GM10847 (cell line): ENCODE results near the gene BPIFB4.

Experiments used
- POLR2A ChIP-seq: IDR thresholded peaks from 2 replicates; pipeline ENCODE4 v1.6.1; 2011; ENCODE audit not compliant: insufficient read length; ENCODE audit errors: extremely low read depth

Gene BPIFB4

GRCh38 chr20:33079259-33079658 is at the start of gene BPIFB4:
Gene BPIFB4 (plus strand): TSS chr20:33079643. CDS start chr20:33081527, 1,884 bp downstream.
- no peak for TF ChIP-seq POLR2A

GRCh38 chr20:33030076-33030475 is 49.4 kb upstream of the BPIFB4 start:
- no peak for TF ChIP-seq POLR2A

- no peak for TF ChIP-seq POLR2A
Measured at GRCh38 chr20:33030569-33030968, 48.9 kb upstream of the BPIFB4 start.

GRCh38 chr20:33031531-33031930 is 47.9 kb upstream of the BPIFB4 start, which contains the start of gene BPIFB6:
Gene BPIFB6 (plus strand): TSS chr20:33031648. CDS start chr20:33031648, 0 bp downstream.
- no peak for TF ChIP-seq POLR2A

- no peak for TF ChIP-seq POLR2A
Measured at GRCh38 chr20:33032555-33032954, 46.9 kb upstream of the BPIFB4 start.

GRCh38 chr20:33033381-33033780 is 46.1 kb upstream of the BPIFB4 start:
- no peak for TF ChIP-seq POLR2A

GRCh38 chr20:33034115-33034514 is 45.3 kb upstream of the BPIFB4 start:
- no peak for TF ChIP-seq POLR2A

- no peak for TF ChIP-seq POLR2A
Measured at GRCh38 chr20:33034901-33035492, 44.4 kb upstream of the BPIFB4 start.

GRCh38 chr20:33037456-33037855 is 42.0 kb upstream of the BPIFB4 start:
- TF ChIP-seq POLR2A = no peak

GRCh38 chr20:33038243-33038642 is 41.2 kb upstream of the BPIFB4 start:
- TF ChIP-seq POLR2A = no peak

GRCh38 chr20:33042430-33042829 is 37.0 kb upstream of the BPIFB4 start:
- no peak for TF ChIP-seq POLR2A

GRCh38 chr20:33042983-33043730 is 36.3 kb upstream of the BPIFB4 start:
- TF ChIP-seq POLR2A = no peak

- TF ChIP-seq POLR2A = no peak
Measured at GRCh38 chr20:33043731-33044181, 35.7 kb upstream of the BPIFB4 start.

GRCh38 chr20:33046412-33046811 is 33.0 kb upstream of the BPIFB4 start:
- TF ChIP-seq POLR2A = no peak

GRCh38 chr20:33051333-33051732 is 28.1 kb upstream of the BPIFB4 start:
- TF ChIP-seq POLR2A = no peak

- no peak for TF ChIP-seq POLR2A
Measured at GRCh38 chr20:33053291-33054106, 25.9 kb upstream of the BPIFB4 start, which contains the start of gene BPIFB3. Gene BPIFB3 (plus strand): TSS chr20:33053903. CDS start chr20:33055436, 1,533 bp downstream.
